GM19023 (cell line): ENCODE results near the gene FANK1.
"Not testable (repeated sequence)": the region's sequence is repeated elsewhere in the genome, so short reads cannot be mapped to it uniquely, and the experiment has no call there.

Source experiments
- ATAC-seq: cut with Tn5 transposase; IDR thresholded peaks from one replicate; pipeline ENCODE4 v1.9.1; 2021; ENCODE audit warnings: mild to moderate bottlenecking, moderate library complexity; ENCODE audit not compliant: unreplicated experiment

The FANK1 gene

DNA sequence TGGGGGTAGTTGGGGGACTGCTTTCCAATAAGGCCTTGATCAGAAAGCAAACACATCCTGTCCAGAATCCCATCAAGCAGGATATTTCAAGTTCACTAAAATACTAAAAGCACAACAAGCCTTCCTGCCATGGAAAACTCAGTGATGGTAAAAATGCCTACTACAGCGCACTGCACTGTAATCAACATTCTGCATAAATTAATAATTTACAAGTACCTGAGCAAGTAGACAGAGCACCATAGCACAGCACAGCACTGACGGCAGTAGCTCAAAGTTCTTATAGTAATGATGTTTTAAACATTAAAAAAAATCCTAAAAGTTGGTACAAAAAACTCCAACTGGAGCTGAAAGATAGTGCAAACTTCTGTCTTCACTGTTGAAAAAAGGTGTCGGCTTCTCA is 120.5 kb downstream of the FANK1 start:
- no peak for ATAC-seq

DNA sequence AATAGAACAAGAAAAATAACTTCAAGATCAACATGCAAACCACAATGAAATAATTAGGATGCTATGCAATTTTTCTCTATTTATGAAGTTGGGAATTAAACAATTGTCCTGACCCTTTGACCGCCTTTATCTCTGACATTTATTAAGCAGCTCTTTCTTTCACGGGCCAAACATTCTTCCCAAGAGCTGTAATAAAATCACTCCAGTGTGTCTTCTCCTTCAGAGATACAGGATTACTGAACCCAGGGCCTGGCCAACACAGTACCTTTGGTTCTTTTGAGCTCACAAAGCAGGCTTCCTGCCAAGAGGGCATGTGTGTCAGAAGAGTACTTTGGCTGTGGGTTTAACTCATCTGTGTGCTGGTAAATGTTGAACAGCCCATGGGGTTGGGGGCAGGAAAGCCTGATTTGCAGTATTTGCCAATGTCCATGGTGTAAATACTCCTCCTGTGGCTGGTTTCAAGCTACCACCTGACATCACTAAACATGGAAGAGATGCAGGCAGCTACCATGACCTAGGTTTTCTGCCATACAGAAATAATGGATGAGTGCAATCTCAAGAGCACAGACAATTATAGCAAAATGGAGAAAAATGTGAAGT is 121.7 kb downstream of the FANK1 start:
- no peak for ATAC-seq

DNA sequence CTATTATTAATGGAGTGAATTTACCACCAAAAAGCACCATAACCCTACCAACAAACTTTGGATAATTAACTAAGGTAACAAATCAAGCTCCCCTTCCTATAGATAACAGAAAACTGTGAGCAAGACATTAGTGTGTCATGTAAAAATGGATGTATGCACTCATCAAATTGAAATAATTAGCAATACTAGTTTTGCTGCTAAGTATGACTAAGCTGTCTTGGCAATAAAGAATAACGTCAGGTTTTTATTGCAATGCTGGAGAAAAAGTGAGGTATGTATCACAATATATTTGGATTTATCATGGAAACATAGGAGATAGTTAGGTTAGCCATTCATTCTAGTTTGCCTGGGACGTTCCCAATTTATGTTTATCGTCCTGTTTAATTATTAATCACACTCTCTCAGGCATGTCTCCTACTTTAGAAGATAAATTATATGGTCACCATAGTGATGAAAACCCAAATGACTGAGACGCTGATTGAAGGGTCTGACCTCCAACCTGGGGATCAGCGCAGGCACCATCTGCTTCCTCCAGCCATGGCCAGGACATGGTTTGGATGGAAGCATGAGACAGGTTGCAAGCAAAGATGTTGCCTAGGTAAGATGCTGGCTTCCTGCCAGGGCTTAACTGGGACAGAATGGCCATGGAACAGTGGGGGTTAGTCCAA is 125.6 kb downstream of the FANK1 start:
- no peak for ATAC-seq

DNA sequence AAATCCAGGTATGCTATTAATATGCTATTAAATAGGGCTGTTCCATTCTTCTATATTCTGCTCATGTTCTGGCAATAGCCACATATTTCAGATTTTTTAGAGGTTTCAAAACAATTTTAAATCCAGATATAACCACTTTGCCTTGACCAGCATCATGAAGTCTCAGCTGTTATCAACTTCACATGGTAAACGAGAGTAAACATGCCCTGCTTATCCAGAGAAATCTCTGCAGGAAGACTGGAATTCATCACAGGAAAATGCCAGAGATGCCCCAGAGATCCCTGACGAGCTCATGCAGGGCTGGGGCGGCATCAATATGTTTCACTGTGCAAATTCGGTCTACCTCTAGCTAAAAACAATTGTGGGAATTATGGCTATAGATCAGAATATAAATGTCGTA is 126.5 kb downstream of the FANK1 start:
- no peak for ATAC-seq

DNA sequence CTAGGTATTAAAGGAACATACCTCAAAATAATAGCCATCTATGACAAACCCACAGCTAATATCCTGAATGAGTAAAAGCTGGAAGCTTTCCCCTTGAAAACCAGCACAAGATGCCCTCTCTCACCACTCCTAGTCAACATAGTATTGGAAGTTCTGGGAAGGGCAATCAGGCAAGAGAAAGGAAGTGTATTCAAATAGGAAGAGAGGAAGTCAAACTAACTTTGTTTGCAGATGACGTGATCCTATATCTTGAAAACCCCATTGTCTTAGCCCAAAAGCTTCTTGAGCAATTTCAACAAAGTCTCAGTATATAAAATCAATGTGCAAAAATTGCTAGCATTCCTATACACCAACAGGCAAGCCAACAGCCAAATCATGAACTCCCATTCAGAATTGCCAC is 131.3 kb downstream of the FANK1 start:
- ATAC-seq, result no peak

DNA sequence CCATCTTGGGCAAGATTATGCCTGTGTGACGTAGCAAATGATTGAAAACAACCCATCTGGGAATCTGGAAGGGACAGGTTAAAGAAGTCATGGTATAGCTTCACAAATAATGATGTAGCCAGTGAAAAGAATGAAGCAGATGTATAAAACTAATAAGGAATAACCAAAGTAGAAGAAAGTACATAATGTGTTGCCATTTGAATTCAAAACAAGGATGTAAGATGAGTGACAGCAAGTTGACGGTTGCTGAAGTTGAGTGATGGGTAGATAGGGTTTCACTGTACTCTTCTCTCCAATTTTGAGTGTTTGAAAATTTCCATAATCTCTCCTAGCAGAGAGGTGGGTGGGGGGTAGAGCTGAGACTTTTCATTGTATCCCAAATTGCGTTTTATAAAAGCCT is 133.6 kb downstream of the FANK1 start:
- no peak for ATAC-seq

DNA sequence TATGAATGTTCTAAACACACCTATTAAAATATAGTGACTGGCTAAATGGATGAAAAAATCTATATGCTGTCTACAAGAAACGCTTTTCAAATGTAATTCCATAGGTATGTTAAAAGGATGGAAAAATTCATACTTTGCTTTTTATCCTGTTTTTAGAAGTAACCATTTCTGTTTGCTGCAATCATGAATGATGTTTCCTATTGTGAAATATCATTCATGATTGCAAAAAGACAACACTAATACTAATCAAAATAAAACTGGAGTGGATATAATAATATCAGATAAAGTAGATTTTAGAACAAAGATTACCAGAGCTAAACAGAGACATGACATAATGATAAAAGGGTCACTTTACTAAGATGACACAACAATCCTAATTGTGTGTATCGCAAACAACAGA is 138.2 kb downstream of the FANK1 start:
- no peak for ATAC-seq

DNA sequence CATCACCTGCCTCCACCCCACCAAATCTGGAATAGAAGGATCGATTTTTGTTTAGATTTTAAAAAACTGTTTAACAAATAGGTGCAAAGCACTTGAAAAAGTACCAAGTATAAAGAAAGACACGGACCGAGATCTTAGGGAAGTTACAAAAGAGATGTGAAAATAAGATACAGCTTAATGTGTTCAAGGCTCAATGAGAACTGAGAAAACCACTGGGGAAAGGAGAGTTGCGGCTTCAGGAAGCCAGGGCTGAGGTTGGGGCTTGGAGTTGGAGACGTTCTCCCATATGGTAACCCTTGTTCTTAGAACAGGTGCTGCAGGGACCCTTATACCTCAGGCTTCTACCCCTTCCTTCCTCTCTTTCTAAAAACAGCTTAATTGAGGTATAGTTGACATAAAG is 140.2 kb downstream of the FANK1 start:
- ATAC-seq, result no peak

DNA sequence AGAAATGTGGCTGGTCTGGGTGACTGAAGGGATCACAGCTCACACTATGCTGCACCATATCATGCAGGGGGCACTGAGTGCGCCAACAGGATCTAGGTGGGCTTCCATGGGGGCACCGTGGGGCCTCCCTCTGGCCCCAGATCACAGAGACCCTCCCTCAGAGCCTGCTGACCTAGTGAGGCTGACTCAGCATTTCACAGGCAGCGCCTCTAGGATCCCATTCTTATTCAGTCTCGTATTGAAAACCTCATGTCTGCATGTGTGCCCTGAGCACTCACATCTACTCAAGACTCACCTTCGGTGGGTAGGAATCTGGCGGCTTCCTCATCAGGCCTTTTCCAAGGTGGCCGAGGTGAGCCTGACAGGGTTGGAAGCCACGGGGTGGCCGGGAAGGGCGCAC is 141.6 kb downstream of the FANK1 start:
- no peak for ATAC-seq

DNA sequence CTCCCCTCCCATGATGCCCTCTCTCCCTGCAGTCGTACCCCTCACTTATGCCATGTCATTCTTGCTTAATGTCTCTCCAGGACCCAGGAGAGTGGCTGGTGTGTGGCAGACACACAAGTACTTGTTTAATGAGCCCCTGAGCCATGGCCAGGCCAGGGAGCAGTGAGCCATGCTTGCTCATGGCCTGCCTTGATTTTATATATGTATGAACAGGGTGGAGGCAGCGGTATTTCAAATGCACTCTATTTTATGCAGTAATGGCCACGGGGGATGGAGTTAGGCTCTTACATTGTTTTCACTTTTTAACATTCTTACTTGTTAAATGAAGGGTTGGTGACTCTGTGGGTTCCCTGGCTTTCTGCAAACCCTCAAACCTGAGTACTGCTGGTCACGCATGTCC is 144.8 kb downstream of the FANK1 start:
- no peak for ATAC-seq

DNA sequence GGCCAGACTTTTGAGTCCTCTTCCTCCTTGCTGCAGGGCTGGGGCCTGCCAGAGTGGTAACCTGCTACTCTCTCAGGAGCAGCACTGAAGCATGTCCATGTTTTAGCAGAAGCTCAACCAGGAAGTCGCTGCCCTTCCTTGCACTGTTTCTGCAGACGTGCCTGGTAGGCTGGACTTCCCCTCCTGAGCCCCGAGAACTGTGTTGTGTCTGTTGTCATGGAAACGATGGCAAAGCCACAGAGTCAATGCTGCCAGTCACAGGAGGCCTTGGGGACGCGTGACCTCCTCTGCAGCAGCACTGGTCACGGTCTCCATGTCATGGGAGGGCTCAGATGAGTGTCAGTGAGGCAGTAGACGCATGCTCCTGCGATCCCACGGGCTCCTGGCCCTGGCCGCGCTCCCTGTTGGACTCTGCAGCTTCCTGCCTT is 145.5 kb downstream of the FANK1 start:
- ATAC-seq, result peak; percentile 100

DNA sequence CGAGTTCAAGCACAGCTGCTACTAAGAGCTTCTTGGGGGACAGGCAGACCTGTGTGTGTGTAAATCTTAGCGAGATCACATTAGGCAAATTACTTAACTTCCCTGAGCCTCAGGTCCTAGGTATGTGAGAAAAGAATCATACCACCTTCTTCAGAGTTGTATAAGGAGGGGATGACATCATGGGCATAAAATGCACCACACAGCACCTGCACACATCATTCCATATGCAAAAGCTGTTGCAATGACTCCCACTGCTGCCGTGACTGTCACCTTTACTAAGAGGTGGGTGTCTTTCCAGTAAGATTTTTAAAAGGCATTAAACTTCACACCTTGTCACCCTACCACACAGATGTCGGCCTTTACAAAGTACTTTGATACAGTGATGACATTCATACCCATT is 146.0 kb downstream of the FANK1 start:
- no peak for ATAC-seq

DNA sequence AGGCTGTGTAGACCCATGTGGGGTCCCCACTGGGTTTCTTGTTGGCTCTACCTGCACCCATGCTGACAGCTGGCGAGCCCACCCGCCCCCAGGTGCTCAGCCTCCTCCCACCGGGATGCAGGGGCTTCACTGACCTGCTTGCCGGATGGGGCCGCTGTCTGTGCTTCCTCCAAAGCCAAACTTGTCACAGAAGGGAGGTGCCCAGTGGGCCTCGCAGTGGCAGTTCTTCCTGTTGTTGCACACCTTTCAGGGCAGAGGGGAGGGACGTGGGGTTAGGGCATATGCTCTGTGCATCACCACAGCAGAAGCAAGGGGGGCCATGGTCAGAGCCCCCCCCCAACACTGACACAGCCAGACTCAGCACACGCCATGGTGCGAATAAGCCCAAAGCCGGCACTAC is 146.5 kb downstream of the FANK1 start:
- ATAC-seq, result no peak

DNA sequence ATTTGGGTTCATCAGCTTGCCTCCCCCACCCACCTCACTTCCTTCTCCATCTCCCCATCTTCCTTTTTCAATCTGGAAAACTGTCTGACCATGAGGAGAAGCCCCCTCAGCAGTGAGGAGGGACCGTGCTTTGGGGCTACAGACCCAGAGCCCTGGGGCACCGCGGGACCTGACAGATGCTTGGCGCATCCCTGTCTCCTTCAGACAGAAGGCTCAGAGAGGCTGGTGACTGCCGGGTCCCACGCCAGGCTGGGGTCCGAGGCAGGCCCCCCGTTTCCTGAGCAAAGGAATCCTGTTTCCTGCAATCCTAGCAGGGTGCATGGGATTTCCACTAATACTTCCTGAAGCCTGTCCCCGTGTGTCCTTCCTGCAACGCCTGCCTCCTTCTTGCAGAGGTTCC is 147.0 kb downstream of the FANK1 start:
- no peak for ATAC-seq

DNA sequence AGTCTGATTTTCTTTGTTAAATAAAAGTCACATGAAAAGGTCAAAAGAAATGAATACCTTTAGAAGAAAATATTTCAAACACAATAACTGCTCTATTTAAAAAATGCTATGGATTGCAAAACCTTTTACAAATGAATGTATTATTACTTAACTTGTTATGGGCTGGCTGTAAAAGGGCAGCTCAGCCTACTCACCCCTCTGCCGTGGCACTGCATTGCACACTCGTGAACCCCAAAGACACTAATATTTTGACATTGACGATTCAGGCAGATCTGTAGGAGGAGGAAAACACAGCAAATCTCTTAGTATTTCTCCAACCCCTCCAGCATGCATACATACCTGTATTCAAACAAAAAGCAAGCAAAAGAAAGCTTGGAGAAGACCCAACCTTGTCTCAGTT is 149.5 kb downstream of the FANK1 start:
- no peak for ATAC-seq

DNA sequence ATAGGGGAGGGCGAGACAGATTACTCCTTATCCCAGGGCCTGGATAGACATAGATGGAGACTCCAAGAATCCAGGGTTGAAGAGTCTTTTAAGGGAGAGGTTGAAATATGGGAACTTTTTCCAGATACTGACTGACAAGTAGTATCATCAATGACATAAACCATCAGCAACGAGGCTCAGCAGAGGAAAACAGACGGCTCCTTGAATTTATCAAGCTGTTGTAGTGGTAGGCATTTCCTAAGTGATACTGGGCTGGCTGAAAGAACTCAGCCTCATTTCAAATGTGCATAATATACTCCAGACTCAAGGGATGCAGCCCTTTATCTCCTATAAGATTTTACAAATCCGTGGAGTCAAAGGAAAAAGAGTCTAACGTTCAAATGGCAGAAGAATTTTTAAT is 150.5 kb downstream of the FANK1 start:
- no peak for ATAC-seq

DNA sequence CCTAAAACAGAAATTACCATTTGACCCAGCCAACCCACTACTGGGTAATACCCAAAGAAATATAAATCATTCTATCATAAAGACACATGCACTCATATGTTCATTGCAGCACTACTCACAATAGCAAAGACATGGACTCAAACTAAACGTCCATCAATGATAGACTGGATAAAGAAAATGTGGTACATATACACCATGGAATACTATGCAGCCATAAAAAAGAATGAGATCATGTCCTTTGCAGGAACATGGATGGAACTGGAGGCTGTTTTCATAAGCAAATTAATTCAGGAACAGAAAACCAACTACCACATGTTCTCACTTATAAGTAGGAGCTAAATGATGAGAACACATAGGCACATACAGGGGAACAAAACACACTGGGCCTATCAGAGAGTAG is 151.4 kb downstream of the FANK1 start:
- not testable (repeated sequence) for ATAC-seq

DNA sequence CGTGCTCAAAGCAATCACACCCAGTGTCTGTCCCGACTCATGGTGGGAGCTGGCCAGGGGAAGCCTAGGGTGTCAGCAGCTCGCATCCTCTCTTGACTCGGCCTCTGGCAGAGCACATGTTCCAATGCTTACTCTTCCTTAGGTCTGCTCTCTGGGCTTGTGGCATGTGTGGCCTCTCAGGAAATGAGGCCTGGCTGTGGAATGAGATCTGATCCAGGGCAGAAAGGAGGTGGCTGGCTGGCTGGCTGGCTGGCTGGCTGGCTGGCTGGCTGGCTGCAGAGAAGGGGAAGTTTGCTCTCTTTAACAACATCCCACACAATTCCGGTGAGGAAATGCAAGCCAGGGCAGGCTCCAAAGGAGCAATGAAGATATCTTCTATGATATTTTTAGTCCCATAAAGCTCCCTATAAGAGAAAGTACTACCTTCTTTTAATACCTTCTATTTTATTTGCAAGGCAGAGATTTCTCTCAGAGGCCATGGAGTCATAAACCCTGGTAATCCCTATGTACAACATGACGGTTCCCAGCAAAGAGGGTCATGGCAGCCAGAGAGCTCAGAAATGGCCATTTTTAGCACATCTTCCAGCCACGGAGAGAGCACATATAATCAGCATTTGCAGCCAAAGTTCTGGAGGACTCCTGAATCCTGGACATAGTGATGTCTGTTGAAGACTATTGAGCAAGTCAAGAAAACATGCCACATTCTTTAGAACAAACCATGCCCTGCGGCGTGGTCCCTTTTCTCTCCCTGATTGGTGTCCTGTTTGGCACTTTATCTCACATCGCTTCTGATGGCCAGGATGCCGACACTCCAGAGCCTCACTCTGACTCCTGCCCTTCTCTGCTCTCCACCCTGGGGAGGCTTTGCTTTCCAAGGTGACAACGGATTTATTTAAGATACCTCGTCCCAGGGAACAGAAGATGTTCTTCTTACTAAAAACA is 153.7 kb downstream of the FANK1 start:
- no peak for ATAC-seq

DNA sequence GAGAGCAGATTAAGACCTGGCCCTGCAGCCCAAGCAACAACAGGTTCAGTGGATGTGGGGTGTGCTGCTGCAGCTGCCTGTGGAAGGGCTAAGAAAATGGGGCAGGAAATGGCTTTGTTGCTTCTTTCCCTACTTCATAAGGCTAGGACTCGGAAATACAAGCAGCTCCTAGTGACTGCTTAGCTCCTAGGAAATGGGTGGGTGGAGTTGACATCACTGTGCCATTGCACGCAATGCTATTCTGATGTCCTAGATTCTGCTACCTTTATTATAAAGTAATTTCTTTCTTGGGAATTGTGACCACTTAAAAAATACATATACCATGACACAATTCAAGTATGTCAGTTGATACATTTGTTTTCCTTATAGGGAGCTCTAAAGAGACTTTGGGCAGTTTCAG is 155.8 kb downstream of the FANK1 start:
- ATAC-seq, result no peak

DNA sequence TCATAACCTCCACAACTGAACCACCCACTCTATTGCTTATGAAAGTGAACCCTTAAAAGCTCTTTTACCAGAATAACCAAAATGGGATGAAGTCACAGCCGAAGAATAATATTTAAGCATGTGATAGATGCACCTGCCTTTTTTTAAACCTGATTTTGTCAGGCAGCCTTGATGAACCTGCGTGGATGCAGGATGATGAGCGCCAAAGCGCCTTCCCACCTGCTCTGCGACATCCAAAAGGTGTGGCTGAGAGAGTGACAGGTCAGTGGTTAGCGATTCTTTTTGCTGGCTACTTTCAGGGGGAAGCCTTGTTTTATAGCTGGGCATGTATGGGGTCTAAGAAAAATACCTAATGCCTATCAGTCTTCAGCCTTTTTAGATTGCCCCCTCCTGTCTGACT is 157.8 kb downstream of the FANK1 start:
- ATAC-seq, result no peak

DNA sequence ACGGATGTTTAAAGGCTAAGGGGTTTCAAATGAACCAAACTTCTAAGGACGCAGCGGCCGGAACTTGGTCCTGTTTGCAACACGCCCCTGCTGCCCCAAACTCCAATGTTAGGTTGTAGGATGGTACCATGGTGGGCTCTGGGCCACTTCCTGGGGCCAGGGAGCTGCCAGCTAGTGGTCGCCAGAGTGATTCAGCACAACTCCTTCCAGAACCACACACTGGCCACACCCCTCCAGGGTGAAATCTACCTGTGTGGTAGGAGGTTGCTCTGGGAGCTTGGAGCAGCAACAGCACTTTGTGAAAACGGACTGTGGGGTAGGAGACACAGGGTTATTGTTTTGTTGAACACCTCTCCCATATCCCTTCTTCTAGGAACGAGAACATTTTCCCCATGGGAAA is 161.1 kb downstream of the FANK1 start:
- ATAC-seq, result no peak

DNA sequence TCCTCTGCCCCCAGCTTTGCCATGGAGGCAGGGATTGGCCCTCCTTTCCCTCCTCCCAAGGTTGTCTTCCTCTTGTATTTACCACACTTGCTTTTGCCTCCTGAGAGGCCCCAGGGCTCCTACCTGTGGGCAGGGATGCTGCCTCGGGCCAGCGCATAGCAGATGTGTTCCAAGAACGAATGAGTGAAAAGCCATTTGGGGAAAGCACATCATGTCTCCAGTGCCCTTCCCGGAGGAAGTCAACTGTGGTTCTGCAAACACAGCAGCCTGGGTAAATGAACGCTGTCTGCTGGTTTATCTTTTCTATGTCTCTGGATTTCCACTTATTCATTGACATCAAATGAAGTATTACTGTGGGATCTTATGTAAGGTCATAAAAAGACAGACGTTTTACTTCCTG is 161.7 kb downstream of the FANK1 start:
- no peak for ATAC-seq
